OCI-LY7 (cell line): ENCODE measurements around the gene CAPN10. TPM values are rescaled to one million over a fixed set of nuclear protein-coding genes. Genes with fewer than 3 reads are reported as not detected.

Source experiments
- BruUV-seq: library from RNA; stranded (reverse); fragments of 400-500 nt; replicated peaks from 2 replicates; lab custom pipeline; 2021; lab: Mats Ljungman, UMichigan
- CTCF ChIA-PET: fragments of 300-600 bp; sonication (Branson Sonifier 250); formaldehyde crosslinking; loops from one replicate; lab custom pipeline; 2022; ENCODE audit warnings: antibody characterized with exemption; ENCODE audit not compliant: unreplicated experiment; lab: Charles Lee
- POLR2A ChIA-PET: fragments of 300-600 bp; sonication (Branson Sonifier 250); formaldehyde crosslinking; loops from one replicate; lab custom pipeline; 2022; ENCODE audit warnings: antibody characterized with exemption; lab: Charles Lee
- DNase-seq: peaks from one replicate; pipeline ENCODE4 v3.0.0-alpha.2; 2015; ENCODE audit warnings: low spot score
- H2AFZ ChIP-seq: fragments of 200-600 bp; sonication (generic), shearing (Covaris generic); 2 replicates; pipeline ENCODE4 v1.6.1; 2014; ENCODE audit warnings: mild to moderate bottlenecking, antibody characterized with exemption, low read length, moderate library complexity
- H3K27ac ChIP-seq: fragments of 200-600 bp; sonication (generic); 2 replicates; pipeline ENCODE4 v1.5.1; 2014; ENCODE audit warnings: mixed run types, low read depth, mild to moderate bottlenecking, moderate library complexity, low read length, inconsistent platforms; ENCODE audit not compliant: poor library complexity, severe bottlenecking
- H3K36me3 ChIP-seq: fragments of 200-600 bp; sonication (generic); 2 replicates; pipeline ENCODE4 v1.6.1; 2014; ENCODE audit warnings: mild to moderate bottlenecking, antibody characterized with exemption, low read length, moderate library complexity, mixed read lengths; ENCODE audit not compliant: insufficient read depth
- H3K4me1 ChIP-seq: fragments of 200-600 bp; sonication (generic); 2 replicates; pipeline ENCODE4 v1.5.1; 2014; ENCODE audit warnings: mild to moderate bottlenecking, low read length; ENCODE audit not compliant: insufficient read depth, poor library complexity, severe bottlenecking
- H3K4me2 ChIP-seq: fragments of 200-600 bp; sonication (generic); 2 replicates; pipeline ENCODE4 v1.6.1; 2014; ENCODE audit warnings: mild to moderate bottlenecking, low read length
- H3K4me3 ChIP-seq: fragments of 200-600 bp; sonication (generic); 2 replicates; pipeline ENCODE4 v1.5.1; 2014; ENCODE audit warnings: mild to moderate bottlenecking, low read depth, low read length; ENCODE audit not compliant: poor library complexity, severe bottlenecking
- H3K79me2 ChIP-seq: fragments of 200-600 bp; sonication (generic); 2 replicates; pipeline ENCODE4 v1.6.1; 2016; ENCODE audit warnings: low read depth, mild to moderate bottlenecking, low read length, moderate library complexity, mixed read lengths; ENCODE audit not compliant: insufficient read depth
- H3K9me2 ChIP-seq: fragments of 200-600 bp; sonication (generic); 2 replicates; pipeline ENCODE4 v1.6.1; 2016; ENCODE audit warnings: mild to moderate bottlenecking, low read length, mixed read lengths; ENCODE audit not compliant: insufficient read depth
- H3K9me3 ChIP-seq: fragments of 200-600 bp; sonication (generic); 2 replicates; pipeline ENCODE4 v1.6.1; 2014; ENCODE audit warnings: mild to moderate bottlenecking, mixed run types, low read length, mixed read lengths
- H4K20me1 ChIP-seq: fragments of 200-600 bp; sonication (generic); 2 replicates; pipeline ENCODE4 v1.6.1; 2014; ENCODE audit warnings: mild to moderate bottlenecking, antibody characterized with exemption, low read length, moderate library complexity, mixed read lengths; ENCODE audit not compliant: insufficient read depth
- CTCF ChIP-seq: fragments of 200-600 bp; sonication (generic); conservative IDR thresholded peaks from 2 replicates; pipeline ENCODE4 v1.5.1; 2014; ENCODE audit warnings: mild to moderate bottlenecking, antibody characterized with exemption, low read length, moderate library complexity, mixed read lengths
- EZH2phosphoT487 ChIP-seq: fragments of 200-600 bp; sonication (generic); IDR thresholded peaks from 2 replicates; pipeline ENCODE4 v1.6.1; 2018; ENCODE audit warnings: low read depth, borderline replicate concordance, mild to moderate bottlenecking, mixed run types, antibody characterized with exemption, low read length, moderate library complexity, mixed read lengths
- intact Hi-C: fragments of 100-400 bp; cut with micrococcal nuclease; formaldehyde crosslinking; loops from one replicate; pipeline ENCODE4 v1.10.0; 2022; ENCODE audit not compliant: unreplicated experiment
- total RNA-seq, 2 experiments: library from RNA; depleted of rRNA in 1 of 2; stranded (reverse); fragments of >200 nt in 1 of 2; shearing (Covaris generic) in 1 of 2; gene quantifications; 2 replicates each; pipeline ENCODE4 v1.2.3, GENCODE V29; 2014 to 2022

Gene CAPN10
- total RNA-seq, 2 experiments from 2014 or later, result 70.6 to 78.1 TPM

- intact Hi-C loops, result no loop called here
- TF ChIP-seq CTCF (no peak), EZH2phosphoT487 (no peak)
Observed at GRCh38 chr2:240597054-240597418, 10.5 kb downstream of the CAPN10 start.

DNA sequence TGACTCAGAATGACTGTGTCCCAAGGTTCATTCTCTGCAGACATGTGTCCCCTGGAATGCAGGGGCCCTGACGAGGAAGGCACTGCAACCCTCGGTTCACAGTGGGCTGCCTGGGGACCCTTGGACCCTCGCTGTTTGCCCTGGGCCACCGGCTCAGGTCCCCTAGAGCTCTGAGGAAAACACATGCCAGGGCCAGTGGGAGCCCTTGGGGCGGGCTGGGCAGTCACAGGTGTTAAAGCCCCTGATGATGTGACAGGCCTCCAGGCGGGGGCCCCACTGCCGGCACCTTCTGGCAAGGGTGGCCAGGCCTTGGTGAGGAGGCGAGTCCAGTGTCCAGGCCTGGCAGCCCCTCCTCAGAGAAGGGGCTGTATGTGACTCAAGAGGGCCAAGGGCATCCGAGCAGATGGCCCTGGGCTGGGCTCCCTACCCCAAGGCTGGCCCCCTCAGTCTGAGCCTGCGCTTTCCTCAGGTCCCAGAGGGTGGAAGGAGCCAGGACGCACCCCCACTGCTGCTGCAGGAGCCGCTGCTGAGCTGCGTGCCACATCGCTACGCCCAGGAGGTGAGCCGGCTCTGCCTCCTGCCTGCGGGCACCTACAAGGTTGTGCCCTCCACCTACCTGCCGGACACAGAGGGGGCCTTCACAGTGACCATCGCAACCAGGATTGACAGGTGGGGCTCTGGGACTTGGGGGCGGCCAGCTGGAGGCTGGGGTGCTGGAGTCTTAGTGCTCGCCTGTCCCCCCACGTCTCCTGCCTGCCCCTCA is 11.1 kb downstream of the CAPN10 start:
- H2AFZ ChIP-seq, result no peak overlapping the region
- no peaks in the 10 kb centered on the region for H3K4me1 ChIP-seq
- no peak for TF ChIP-seq EZH2phosphoT487
- TF ChIP-seq CTCF, result no peak
- intact Hi-C loops, result no loop called here
- H3K36me3 ChIP-seq, result peaks cover 16% of the 10 kb centered on the region; the same call in 1 of the 2 replicates
- ChIA-PET POLR2A (no interaction called here), CTCF (no interaction called here)
- H3K79me2 ChIP-seq, result no peaks in the 10 kb centered on the region
- no peaks in the 10 kb centered on the region for H3K9me3 ChIP-seq
- no peaks in the 10 kb centered on the region; the same call in 1 of the 2 replicates for H4K20me1 ChIP-seq
- BruUV-seq, result no TSS peak
- no peaks in the 10 kb centered on the region for H3K9me2 ChIP-seq
- DNase-seq, result no peak
- H3K4me2 ChIP-seq, result no peak overlapping the region
- no peak overlapping the region for H3K27ac ChIP-seq
- no peak overlapping the region for H3K4me3 ChIP-seq

More at GRCh38 chr2:240597054-240597418, 10.5 kb downstream of the CAPN10 start:
- Histone ChIP-seq H2AFZ (no peak overlapping the region), H3K4me1 (no peaks in the 10 kb centered on the region), H3K27ac (no peak overlapping the region), H4K20me1 (no peaks in the 10 kb centered on the region; the same call in 1 of the 2 replicates), H3K4me3 (no peak overlapping the region), H3K79me2 (no peaks in the 10 kb centered on the region), H3K9me3 (no peaks in the 10 kb centered on the region), H3K36me3 (peaks cover 21% of the 10 kb centered on the region; the same call in 1 of the 2 replicates), H3K4me2 (no peak overlapping the region), H3K9me2 (no peaks in the 10 kb centered on the region)
- ChIA-PET POLR2A (no interaction called here), CTCF (no interaction called here)
- no peak for DNase-seq
- BruUV-seq, result no TSS peak

DNA sequence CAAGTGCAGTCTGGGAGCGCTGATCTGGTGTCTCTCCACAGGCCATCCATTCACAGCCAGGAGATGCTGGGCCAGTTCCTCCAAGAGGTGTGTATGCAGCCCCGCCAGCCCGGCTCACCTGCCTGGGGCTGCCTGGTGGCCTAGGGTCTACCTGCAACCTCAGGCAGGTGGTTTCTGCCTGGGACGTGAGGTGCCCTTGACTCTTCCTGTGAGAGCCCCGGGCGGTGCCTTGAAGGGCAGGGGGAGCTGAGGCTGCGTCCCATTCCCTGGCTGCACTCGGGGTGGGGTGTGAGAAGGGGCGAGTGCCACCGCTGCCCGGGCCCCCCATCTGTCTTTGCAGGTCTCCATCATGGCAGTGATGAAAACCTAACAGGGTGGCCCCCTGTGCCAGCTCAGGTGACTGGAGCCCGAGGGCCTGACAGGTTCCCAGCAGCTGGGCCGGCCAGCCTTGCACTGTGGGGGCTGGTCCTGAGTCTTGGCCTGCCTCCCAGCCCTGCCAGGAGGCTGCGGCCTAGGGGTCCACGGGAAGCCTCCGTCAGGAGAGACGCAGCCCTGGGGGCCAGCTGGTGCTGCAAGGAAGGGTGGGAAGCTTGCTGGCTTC is 11.9 kb downstream of the CAPN10 start:
- no peak for TF ChIP-seq CTCF
- no peak for TF ChIP-seq EZH2phosphoT487
- no peaks in the 10 kb centered on the region for H3K4me1 ChIP-seq
- no peak overlapping the region for H3K27ac ChIP-seq
- H3K4me3 ChIP-seq, result no peak overlapping the region
- no peaks in the 10 kb centered on the region; the same call in 1 of the 2 replicates for H4K20me1 ChIP-seq
- no peak for DNase-seq
- no peaks in the 10 kb centered on the region for H3K9me2 ChIP-seq
- H3K9me3 ChIP-seq, result no peaks in the 10 kb centered on the region
- intact Hi-C loops, result no loop called here
- no TSS peak for BruUV-seq
- H3K4me2 ChIP-seq, result no peak overlapping the region
- ChIA-PET POLR2A (no interaction called here), CTCF (no interaction called here)
- H3K79me2 ChIP-seq, result no peaks in the 10 kb centered on the region
- no peak overlapping the region for H2AFZ ChIP-seq
- peaks cover 14% of the 10 kb centered on the region; the same call in 1 of the 2 replicates for H3K36me3 ChIP-seq
